ENCODE data around the gene B3GNT5.

DNA sequence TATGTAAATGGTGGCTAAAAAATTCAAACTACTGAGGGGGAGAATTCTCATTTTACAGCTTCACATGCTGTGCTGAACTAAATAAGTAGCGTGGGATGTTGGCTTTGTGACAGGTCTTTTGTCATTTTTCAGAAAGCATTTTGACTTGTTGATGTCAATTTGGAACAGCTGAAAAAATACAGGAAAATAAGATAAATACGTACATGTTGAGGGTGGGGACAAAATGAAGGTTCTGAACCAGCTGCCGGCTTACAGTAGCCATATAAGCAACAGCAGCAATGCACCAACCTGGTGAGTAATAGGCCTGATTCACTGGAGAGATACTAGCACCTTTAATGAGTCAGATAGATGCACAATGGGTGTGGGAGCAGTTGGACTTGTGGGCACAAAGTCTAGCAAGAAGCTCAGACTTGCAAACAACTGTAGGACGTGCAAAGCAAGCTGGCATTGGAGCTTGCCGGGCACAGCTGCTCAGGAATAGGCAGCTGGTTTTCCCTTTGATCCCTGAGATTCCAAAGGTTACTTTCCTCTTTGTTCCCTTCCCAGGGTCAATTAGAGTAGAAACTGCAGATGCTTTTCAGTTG lies 12.9 kb downstream of the B3GNT5 start:
- no peak for TF ChIP-seq EZH2phosphoT487 (IDR thresholded peaks at IDR 0.05; ENCODE audit: low read depth, severe bottlenecking, unreplicated experiment)
- TF ChIP-seq, protein P1, sequence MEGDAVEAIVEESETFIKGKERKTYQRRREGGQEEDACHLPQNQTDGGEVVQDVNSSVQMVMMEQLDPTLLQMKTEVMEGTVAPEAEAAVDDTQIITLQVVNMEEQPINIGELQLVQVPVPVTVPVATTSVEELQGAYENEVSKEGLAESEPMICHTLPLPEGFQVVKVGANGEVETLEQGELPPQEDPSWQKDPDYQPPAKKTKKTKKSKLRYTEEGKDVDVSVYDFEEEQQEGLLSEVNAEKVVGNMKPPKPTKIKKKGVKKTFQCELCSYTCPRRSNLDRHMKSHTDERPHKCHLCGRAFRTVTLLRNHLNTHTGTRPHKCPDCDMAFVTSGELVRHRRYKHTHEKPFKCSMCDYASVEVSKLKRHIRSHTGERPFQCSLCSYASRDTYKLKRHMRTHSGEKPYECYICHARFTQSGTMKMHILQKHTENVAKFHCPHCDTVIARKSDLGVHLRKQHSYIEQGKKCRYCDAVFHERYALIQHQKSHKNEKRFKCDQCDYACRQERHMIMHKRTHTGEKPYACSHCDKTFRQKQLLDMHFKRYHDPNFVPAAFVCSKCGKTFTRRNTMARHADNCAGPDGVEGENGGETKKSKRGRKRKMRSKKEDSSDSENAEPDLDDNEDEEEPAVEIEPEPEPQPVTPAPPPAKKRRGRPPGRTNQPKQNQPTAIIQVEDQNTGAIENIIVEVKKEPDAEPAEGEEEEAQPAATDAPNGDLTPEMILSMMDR (IDR thresholded peaks at IDR 0.05; ENCODE audit: poor library complexity), result no peak
- TF ChIP-seq EZH2 (IDR thresholded peaks at IDR 0.05; ENCODE audit: borderline replicate concordance), result no peak

Data from hepatocyte (in vitro differentiated cells).